ENCODE data around the gene FOXC2.

Gene FOXC2

DNA sequence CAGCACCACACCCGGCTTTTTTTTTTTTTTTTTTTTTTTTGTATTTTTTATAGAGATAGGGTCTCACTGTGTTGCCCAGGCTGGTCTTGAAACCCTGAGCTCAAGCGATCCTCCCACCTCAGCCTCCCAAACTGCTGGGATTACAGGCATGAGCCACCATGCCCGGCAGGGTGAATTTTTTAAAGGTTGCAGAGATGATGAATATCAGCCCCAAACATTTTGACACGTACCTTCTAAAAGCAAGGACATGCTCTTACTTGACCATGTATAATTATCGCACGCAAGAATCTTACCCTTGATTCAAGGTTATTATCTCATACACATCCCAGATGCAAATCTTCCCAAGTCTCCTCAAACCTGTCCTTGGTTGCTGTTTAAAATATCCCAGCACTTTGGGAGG, 4.3 kb upstream of the FOXC2 start:
- Histone ChIP-seq H3K27me3 (ENCODE audit: insufficient read depth, low read length) (peaks cover 72% of the 10 kb centered on the region), H3K27ac (ENCODE audit: low read length) (no peak overlapping the region), H3K4me1 (ENCODE audit: insufficient read depth, low read length) (peaks cover 3% of the 10 kb centered on the region; the same call in 1 of the 2 replicates), H3K36me3 (ENCODE audit: insufficient read depth, low read depth, low read length) (no peaks in the 10 kb centered on the region), H3K9ac (ENCODE audit: low read depth, low read length) (no peak overlapping the region), H3K9me3 (ENCODE audit: insufficient read depth, low read depth, low read length) (no peaks in the 10 kb centered on the region), H3K4me3 (ENCODE audit: low read length) (no peak overlapping the region)

- H3K4me1 ChIP-seq (ENCODE audit: insufficient read depth, low read length), result peaks cover 3% of the 10 kb centered on the region; the same call in 1 of the 2 replicates
- no peaks in the 10 kb centered on the region for H3K36me3 ChIP-seq (ENCODE audit: insufficient read depth, low read depth, low read length)
- H3K27ac ChIP-seq (ENCODE audit: low read length), result no peak overlapping the region
- H3K4me3 ChIP-seq (ENCODE audit: low read length), result peak overlapping the region; percentile 46
- peak overlapping the region; percentile 29; the same call in 1 of the 2 replicates for H3K9ac ChIP-seq (ENCODE audit: low read depth, low read length)
- peaks cover 77% of the 10 kb centered on the region for H3K27me3 ChIP-seq (ENCODE audit: insufficient read depth, low read length)
- H3K9me3 ChIP-seq (ENCODE audit: insufficient read depth, low read depth, low read length), result no peaks in the 10 kb centered on the region
These were observed 2.9 kb upstream of the FOXC2 start for GRCh38 chr16:86563469-86564345.

GRCh38 chr16:86565181-86565631, 1.4 kb upstream of the FOXC2 start:
- peaks cover 3% of the 10 kb centered on the region; the same call in 1 of the 2 replicates for H3K4me1 ChIP-seq (ENCODE audit: insufficient read depth, low read length)
- no peaks in the 10 kb centered on the region for H3K36me3 ChIP-seq (ENCODE audit: insufficient read depth, low read depth, low read length)
- no peak overlapping the region for H3K27ac ChIP-seq (ENCODE audit: low read length)
- H3K27me3 ChIP-seq (ENCODE audit: insufficient read depth, low read length), result peaks cover 92% of the 10 kb centered on the region
- H3K9me3 ChIP-seq (ENCODE audit: insufficient read depth, low read depth, low read length), result no peaks in the 10 kb centered on the region
- H3K9ac ChIP-seq (ENCODE audit: low read depth, low read length), result no peak overlapping the region
- H3K4me3 ChIP-seq (ENCODE audit: low read length), result no peak overlapping the region

- Histone ChIP-seq H3K36me3 (ENCODE audit: insufficient read depth, low read depth, low read length) (no peaks in the 10 kb centered on the region), H3K4me3 (ENCODE audit: low read length) (no peak overlapping the region), H3K27me3 (ENCODE audit: insufficient read depth, low read length) (peaks cover 98% of the 10 kb centered on the region), H3K27ac (ENCODE audit: low read length) (no peak overlapping the region), H3K9me3 (ENCODE audit: insufficient read depth, low read depth, low read length) (no peaks in the 10 kb centered on the region; the same call in 1 of the 2 replicates), H3K4me1 (ENCODE audit: insufficient read depth, low read length) (peaks cover 7% of the 10 kb centered on the region; the same call in 1 of the 2 replicates), H3K9ac (ENCODE audit: low read depth, low read length) (no peak overlapping the region)
These were observed 751 bp upstream of the FOXC2 start for GRCh38 chr16:86565644-86566511.

DNA sequence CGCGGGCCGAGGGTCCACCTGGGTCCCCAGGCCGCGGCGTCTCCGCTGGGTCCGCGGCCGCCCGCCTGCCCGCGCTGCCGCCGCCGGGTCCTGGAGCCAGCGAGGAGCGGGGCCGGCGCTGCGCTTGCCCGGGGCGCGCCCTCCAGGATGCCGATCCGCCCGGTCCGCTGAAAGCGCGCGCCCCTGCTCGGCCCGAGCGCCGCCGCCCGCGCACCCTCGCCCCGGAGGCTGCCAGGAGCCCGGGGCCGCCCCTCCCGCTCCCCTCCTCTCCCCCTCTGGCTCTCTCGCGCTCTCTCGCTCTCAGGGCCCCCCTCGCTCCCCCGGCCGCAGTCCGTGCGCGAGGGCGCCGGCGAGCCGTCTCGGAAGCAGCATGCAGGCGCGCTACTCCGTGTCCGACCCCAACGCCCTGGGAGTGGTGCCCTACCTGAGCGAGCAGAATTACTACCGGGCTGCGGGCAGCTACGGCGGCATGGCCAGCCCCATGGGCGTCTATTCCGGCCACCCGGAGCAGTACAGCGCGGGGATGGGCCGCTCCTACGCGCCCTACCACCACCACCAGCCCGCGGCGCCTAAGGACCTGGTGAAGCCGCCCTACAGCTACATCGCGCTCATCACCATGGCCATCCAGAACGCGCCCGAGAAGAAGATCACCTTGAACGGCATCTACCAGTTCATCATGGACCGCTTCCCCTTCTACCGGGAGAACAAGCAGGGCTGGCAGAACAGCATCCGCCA, 504 bp downstream of the FOXC2 start:
- Histone ChIP-seq H3K27me3 (ENCODE audit: insufficient read depth, low read length) (peaks cover 98% of the 10 kb centered on the region), H3K4me3 (ENCODE audit: low read length) (peak overlapping the region; percentile 54; the same call in 1 of the 2 replicates), H3K36me3 (ENCODE audit: insufficient read depth, low read depth, low read length) (no peaks in the 10 kb centered on the region), H3K9ac (ENCODE audit: low read depth, low read length) (no peak overlapping the region), H3K9me3 (ENCODE audit: insufficient read depth, low read depth, low read length) (no peaks in the 10 kb centered on the region; the same call in 1 of the 2 replicates), H3K27ac (ENCODE audit: low read length) (no peak overlapping the region), H3K4me1 (ENCODE audit: insufficient read depth, low read length) (peaks cover 9% of the 10 kb centered on the region; the same call in 1 of the 2 replicates)

- Histone ChIP-seq H3K9ac (ENCODE audit: low read depth, low read length) (no peak overlapping the region), H3K9me3 (ENCODE audit: insufficient read depth, low read depth, low read length) (no peaks in the 10 kb centered on the region; the same call in 1 of the 2 replicates), H3K36me3 (ENCODE audit: insufficient read depth, low read depth, low read length) (no peaks in the 10 kb centered on the region), H3K4me3 (ENCODE audit: low read length) (no peak overlapping the region), H3K4me1 (ENCODE audit: insufficient read depth, low read length) (peaks cover 14% of the 10 kb centered on the region; the same call in 1 of the 2 replicates), H3K27me3 (ENCODE audit: insufficient read depth, low read length) (peaks cover 99% of the 10 kb centered on the region), H3K27ac (ENCODE audit: low read length) (no peak overlapping the region)
These were observed 1.3 kb downstream of the FOXC2 start for GRCh38 chr16:86567701-86568581.

DNA sequence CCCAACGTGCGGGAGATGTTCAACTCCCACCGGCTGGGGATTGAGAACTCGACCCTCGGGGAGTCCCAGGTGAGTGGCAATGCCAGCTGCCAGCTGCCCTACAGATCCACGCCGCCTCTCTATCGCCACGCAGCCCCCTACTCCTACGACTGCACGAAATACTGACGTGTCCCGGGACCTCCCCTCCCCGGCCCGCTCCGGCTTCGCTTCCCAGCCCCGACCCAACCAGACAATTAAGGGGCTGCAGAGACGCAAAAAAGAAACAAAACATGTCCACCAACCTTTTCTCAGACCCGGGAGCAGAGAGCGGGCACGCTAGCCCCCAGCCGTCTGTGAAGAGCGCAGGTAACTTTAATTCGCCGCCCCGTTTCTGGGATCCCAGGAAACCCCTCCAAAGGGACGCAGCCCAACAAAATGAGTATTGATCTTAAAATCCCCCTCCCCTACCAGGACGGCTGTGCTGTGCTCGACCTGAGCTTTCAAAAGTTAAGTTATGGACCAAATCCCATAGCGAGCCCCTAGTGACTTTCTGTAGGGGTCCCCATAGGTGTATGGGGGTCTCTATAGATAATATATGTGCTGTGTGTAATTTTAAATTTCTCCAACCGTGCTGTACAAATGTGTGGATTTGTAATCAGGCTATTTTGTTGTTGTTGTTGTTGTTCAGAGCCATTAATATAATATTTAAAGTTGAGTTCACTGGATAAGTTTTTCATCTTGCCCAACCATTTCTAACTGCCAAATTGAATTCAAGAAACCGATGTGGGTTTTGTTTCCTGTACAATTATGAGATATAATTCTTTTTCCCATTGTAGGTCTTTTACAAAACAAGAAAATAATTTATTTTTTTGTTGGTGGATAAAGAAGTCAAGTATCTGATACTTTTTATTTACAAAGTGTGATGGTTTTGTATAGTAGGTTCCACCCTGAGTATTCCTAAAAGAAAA, 2.3 kb downstream of the FOXC2 start:
- Histone ChIP-seq H3K36me3 (ENCODE audit: insufficient read depth, low read depth, low read length) (no peaks in the 10 kb centered on the region), H3K4me3 (ENCODE audit: low read length) (no peak overlapping the region), H3K27me3 (ENCODE audit: insufficient read depth, low read length) (peaks cover 99% of the 10 kb centered on the region), H3K27ac (ENCODE audit: low read length) (no peak overlapping the region), H3K4me1 (ENCODE audit: insufficient read depth, low read length) (peaks cover 19% of the 10 kb centered on the region), H3K9me3 (ENCODE audit: insufficient read depth, low read depth, low read length) (no peaks in the 10 kb centered on the region; the same call in 1 of the 2 replicates), H3K9ac (ENCODE audit: low read depth, low read length) (no peak overlapping the region)

DNA sequence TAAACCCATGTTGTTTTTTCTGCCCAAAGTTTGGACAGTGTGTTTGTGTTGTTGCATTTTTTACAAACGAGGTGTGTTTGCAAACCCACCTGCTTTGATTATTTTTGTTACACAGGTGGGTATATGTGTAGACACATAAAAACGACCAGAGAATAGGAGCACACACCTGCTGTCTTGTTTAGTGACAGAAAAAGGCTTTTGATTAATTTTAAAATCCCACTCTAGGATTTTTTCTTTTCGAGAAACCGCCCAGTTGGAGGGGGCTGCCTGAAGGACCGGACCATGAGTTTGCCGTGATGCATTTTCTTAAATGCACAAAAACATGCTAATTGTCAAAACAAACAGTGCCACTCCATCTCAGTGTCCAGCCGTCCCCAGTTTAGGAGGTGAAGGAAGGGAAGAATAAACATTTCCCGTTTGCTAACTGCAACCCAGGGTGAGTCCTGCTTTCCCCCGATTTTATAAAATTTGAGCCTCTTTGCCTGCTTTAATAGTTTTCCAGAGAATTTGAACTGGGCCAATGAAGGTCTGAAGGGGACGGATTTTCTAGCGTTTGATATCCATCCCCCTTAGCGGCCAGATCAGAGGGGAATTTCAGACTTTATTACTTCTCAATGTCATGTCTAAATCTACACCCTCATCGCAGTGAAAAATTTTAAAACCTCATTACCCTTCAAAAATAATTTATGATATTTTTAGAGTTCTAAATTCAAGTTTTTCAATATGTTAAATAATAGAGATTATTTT, 3.2 kb downstream of the FOXC2 start:
- Histone ChIP-seq H3K4me3 (ENCODE audit: low read length) (no peak overlapping the region), H3K9ac (ENCODE audit: low read depth, low read length) (no peak overlapping the region), H3K36me3 (ENCODE audit: insufficient read depth, low read depth, low read length) (no peaks in the 10 kb centered on the region), H3K27me3 (ENCODE audit: insufficient read depth, low read length) (peaks cover 99% of the 10 kb centered on the region), H3K4me1 (ENCODE audit: insufficient read depth, low read length) (peaks cover 17% of the 10 kb centered on the region), H3K27ac (ENCODE audit: low read length) (no peak overlapping the region), H3K9me3 (ENCODE audit: insufficient read depth, low read depth, low read length) (no peaks in the 10 kb centered on the region; the same call in 1 of the 2 replicates)

Measured in iPS-20b (cell line).